Measurements from ENCODE around the gene EEF2K.

EEF2K gene

GRCh38 chr16:22235839-22236745, 30.0 kb downstream of the EEF2K start:
- DNase-seq: no peak
- H3K9me3 Mint-ChIP-seq: no peaks in the 10 kb centered on the region
- peaks cover 33% of the 10 kb centered on the region for H3K36me3 Mint-ChIP-seq (ENCODE audit: low read depth)
- no peaks in the 10 kb centered on the region for H3K27me3 Mint-ChIP-seq (ENCODE audit: low read depth, poor library complexity)
- peaks cover 5% of the 10 kb centered on the region for H3K4me1 Mint-ChIP-seq
- no peak for TF ChIP-seq CTCF (IDR thresholded peaks at IDR 0.05)
- no peak overlapping the region for H3K27ac Mint-ChIP-seq
- no peak overlapping the region for H3K4me3 Mint-ChIP-seq

GRCh38 chr16:22239131-22239805, 33.2 kb downstream of the EEF2K start:
- no peaks in the 10 kb centered on the region for H3K27me3 Mint-ChIP-seq (ENCODE audit: low read depth, poor library complexity)
- H3K4me1 Mint-ChIP-seq: no peaks in the 10 kb centered on the region
- H3K27ac Mint-ChIP-seq: peak overlapping the region; percentile 85
- no peaks in the 10 kb centered on the region for H3K9me3 Mint-ChIP-seq
- DNase-seq: no peak
- peaks cover 17% of the 10 kb centered on the region for H3K36me3 Mint-ChIP-seq (ENCODE audit: low read depth)
- no peak for TF ChIP-seq CTCF (IDR thresholded peaks at IDR 0.05)
- H3K4me3 Mint-ChIP-seq: no peak overlapping the region

- H3K9me3 Mint-ChIP-seq: no peaks in the 10 kb centered on the region
- TF ChIP-seq CTCF (IDR thresholded peaks at IDR 0.05): no peak
- no peak for DNase-seq
Observed at GRCh38 chr16:22240023-22240710, 34.1 kb downstream of the EEF2K start.

GRCh38 chr16:22250522-22250921, 44.4 kb downstream of the EEF2K start:
- H3K9me3 Mint-ChIP-seq: peaks cover 4% of the 10 kb centered on the region
- no peak for TF ChIP-seq CTCF (IDR thresholded peaks at IDR 0.05)
- H3K27me3 Mint-ChIP-seq (ENCODE audit: low read depth, poor library complexity): no peaks in the 10 kb centered on the region
- H3K4me3 Mint-ChIP-seq: no peak overlapping the region
- no peak for DNase-seq
- H3K27ac Mint-ChIP-seq: no peak overlapping the region
- no peaks in the 10 kb centered on the region for H3K4me1 Mint-ChIP-seq
- H3K36me3 Mint-ChIP-seq (ENCODE audit: low read depth): peaks cover 75% of the 10 kb centered on the region

More at GRCh38 chr16:22240023-22240710, 34.1 kb downstream of the EEF2K start:
- no peaks in the 10 kb centered on the region for H3K27me3 Mint-ChIP-seq (ENCODE audit: low read depth, poor library complexity)
- no peak overlapping the region for H3K4me3 Mint-ChIP-seq
- no peak overlapping the region for H3K27ac Mint-ChIP-seq
- H3K36me3 Mint-ChIP-seq (ENCODE audit: low read depth): peaks cover 17% of the 10 kb centered on the region
- H3K4me1 Mint-ChIP-seq: no peaks in the 10 kb centered on the region

- no peak for TF ChIP-seq CTCF (IDR thresholded peaks at IDR 0.05)
- Mint-ChIP-seq H3K9me3 (peaks cover 4% of the 10 kb centered on the region), H3K4me3 (no peak overlapping the region), H3K27ac (no peak overlapping the region), H3K36me3 (ENCODE audit: low read depth) (peaks cover 78% of the 10 kb centered on the region), H3K4me1 (no peaks in the 10 kb centered on the region), H3K27me3 (ENCODE audit: low read depth, poor library complexity) (no peaks in the 10 kb centered on the region)
- DNase-seq: no peak
Observed at GRCh38 chr16:22252317-22252716, 46.2 kb downstream of the EEF2K start.
